GM13977 (cell line): ENCODE results near the gene PYGO2.

Experiments used
- DNase-seq: peaks from one replicate; pipeline ENCODE4 v3.0.0; 2012; ENCODE audit warnings: low spot score
- in situ Hi-C: fragments of 300-500 bp; cut with MboI; formaldehyde crosslinking; loops from one replicate; pipeline ENCODE4 v1.12.0; 2022; ENCODE audit warnings: low sequenced_read_pairs, low pct_unique_long_range_greater_than_20kb, mixed read lengths, inconsistent platforms; ENCODE audit not compliant: unreplicated experiment
- TF ChIP-seq, protein P1 (sequence below): IDR thresholded peaks from 2 replicates; pipeline ENCODE4 v1.5.1; 2012; ENCODE audit warnings: mild to moderate bottlenecking, control low read depth; ENCODE audit not compliant: insufficient read depth; ENCODE audit errors: extremely low read depth, missing control alignments

PYGO2 gene

DNA sequence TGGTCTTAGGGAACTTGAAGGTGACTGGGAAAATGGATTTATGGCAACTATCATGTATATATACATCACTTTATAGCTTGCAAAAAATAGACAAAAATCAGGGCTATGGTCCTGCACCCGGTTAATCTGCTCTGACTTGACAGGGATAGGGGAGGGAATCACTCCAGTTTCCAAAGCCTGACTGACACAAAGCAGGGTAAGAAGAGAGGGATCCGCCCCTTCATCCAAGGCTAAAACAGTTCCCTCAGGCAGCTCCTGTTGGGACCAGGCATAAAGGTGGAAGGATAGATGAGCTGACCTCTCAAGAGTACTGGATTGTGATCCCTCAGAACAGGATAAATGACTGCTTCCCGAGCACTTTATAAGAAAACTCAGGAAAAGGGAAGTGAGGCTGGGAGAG lies 7.0 kb downstream of the PYGO2 start:
- DNase-seq, result no peak
- TF ChIP-seq, protein P1, sequence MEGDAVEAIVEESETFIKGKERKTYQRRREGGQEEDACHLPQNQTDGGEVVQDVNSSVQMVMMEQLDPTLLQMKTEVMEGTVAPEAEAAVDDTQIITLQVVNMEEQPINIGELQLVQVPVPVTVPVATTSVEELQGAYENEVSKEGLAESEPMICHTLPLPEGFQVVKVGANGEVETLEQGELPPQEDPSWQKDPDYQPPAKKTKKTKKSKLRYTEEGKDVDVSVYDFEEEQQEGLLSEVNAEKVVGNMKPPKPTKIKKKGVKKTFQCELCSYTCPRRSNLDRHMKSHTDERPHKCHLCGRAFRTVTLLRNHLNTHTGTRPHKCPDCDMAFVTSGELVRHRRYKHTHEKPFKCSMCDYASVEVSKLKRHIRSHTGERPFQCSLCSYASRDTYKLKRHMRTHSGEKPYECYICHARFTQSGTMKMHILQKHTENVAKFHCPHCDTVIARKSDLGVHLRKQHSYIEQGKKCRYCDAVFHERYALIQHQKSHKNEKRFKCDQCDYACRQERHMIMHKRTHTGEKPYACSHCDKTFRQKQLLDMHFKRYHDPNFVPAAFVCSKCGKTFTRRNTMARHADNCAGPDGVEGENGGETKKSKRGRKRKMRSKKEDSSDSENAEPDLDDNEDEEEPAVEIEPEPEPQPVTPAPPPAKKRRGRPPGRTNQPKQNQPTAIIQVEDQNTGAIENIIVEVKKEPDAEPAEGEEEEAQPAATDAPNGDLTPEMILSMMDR, result no peak
- in situ Hi-C loops, result no loop called here

DNA sequence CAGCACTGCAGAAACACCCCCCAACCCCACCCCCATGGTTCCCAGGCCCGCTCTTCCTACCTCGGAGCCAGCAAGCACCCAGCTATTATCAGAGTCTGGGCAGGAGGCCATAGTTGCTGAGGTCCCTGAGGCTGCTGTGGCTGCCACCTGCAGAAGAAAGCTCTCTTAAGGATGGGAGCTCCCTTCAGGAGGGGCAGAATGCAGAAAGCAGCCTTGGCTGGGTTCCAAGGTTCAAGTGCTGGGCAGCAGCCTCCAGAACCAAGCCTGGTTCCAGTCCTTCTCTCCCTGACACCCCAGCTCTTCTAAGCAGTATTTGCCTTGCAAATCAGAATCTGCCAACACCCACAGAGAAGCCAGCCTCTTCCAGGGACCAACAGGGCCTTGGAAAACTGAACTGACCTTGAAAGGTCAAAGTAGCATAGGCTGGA lies 8.0 kb downstream of the PYGO2 start:
- in situ Hi-C loops, result no loop called here
- TF ChIP-seq, protein P1, result no peak
- DNase-seq, result no peak

DNA sequence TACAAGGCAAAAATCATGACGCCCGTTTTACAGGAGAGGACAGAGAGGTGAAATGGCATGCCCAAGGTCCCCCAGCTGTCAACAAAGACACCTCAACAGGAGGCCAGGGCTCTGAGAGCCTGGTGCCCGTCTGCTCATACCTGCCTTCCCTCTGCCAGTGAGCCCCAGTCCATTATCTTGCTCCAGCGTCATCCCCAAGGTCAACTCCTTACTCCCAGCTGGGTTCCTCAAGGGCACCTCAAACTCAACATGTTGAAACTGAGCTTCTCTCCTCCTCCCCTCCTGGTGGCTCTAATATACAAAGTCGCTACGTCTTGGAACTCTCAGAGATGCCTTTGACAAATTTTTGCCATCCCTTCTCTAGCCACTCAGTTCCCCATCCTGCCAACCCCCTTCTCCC lies 8.9 kb downstream of the PYGO2 start:
- TF ChIP-seq, protein P1, result no peak
- in situ Hi-C loops, result no loop called here
- DNase-seq, result no peak

DNA sequence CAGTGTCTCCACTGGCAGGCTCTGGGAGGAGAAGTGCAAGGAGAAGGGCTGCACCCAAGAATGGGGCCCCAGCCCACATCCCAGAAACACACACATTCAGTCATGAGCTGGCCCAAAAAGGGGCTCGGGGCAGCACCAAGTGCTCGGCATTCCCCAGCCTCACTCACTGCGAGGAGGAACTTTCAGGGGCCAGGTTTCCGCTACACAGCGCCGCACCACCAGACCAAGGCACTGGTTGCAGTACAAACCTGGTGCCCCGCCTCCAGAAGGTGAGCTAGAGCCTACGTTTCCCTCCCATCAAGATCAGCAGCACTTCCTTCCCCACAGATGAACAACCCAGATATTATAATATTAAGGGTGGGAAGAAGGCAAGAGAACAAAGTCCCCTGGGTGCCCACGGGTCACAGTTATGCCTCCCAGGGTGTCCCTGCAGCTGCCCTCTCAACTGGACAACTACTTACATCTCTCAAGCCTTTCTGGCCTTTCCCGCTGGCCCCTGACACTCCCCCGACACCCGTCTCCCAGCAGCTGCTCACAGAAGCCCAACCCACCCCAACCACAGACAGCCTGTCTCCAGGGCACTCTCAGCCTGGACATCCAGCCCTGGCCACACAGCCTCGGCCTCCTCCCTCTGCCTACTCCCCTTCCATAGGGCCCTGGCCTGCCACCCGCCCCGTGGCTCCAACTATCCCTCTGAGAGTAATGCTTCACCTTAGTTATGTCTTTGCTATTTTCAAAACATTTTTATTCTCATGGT lies 9.5 kb downstream of the PYGO2 start:
- in situ Hi-C loops, result no loop called here
- peak; percentile 60 for DNase-seq
- TF ChIP-seq, protein P1, result no peak

DNA sequence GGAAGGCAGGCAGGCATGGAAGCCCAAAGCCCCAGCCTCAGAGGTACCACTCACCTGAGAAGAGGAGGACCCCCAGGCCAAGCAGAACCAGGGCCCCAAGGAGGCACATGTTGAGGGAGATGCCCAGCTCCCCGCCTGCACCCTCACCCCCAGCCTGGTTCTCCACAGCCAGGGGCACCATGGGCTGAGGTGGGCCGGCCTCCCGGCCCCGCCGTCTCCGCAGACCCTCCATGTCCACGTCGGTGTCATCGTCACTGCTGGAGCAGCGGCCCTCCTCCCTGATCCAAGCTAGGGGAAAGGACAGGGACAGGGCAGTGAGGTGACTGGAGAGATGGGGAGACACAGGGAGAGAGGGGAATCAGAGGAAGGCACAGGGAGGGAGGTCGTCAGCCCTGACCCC lies 13.5 kb downstream of the PYGO2 start:
- in situ Hi-C loops, result no loop called here
- DNase-seq, result no peak
- TF ChIP-seq, protein P1, result no peak

DNA sequence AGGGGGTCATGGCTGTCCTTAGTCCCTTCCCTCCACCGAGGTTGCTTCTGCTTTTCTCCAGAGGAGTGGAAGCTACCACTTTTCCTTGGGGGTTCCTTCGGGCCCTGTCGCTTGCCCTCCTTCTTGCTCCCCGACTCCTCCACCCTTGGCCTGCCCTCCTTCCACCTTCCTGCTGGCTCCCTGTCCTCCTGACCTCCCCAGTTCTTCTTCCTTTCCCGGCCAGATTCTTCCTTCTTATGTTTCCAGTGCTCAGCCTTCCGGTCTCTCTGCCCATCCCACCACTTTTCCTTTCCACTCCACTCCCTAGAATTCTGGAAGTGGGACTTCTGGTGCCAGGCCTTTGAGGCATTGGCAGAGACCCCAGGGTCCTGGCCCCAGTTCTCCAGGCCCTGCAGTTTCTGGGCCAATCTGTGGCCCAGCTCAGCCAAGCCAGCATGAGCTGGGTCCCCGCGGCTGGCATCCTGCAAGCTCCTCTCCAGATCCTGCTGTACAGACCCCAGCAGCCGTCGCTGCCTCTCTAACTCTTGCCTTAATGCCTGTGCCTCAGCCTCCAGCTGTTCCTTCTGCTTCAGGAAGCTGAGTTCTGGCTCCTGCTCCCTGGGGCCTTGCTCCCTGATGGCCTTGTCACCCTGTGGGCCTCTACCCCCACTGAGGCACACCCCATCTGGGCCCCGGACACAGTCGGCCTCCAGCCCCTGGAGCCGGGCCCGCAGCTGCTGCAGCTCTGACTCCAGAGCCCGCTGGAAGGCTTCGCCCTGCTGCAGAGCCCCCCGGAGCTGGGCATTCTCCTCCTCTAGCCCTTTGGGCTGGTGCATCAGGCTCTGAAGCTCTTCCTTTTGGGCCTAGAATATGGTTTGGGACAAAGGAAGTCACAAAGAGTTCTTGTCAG lies 15.4 kb downstream of the PYGO2 start:
- DNase-seq, result no peak
- in situ Hi-C loops, result no loop called here
- TF ChIP-seq, protein P1, result no peak
